Germinal center (tissue), 1 donor: ENCODE results near the gene ABHD15.

ENCODE experiments used
- DNase-seq: peaks from one replicate; pipeline ENCODE4 v3.0.0; 2012; ENCODE audit warnings: mixed read lengths, low spot score

The ABHD15 gene

DNA sequence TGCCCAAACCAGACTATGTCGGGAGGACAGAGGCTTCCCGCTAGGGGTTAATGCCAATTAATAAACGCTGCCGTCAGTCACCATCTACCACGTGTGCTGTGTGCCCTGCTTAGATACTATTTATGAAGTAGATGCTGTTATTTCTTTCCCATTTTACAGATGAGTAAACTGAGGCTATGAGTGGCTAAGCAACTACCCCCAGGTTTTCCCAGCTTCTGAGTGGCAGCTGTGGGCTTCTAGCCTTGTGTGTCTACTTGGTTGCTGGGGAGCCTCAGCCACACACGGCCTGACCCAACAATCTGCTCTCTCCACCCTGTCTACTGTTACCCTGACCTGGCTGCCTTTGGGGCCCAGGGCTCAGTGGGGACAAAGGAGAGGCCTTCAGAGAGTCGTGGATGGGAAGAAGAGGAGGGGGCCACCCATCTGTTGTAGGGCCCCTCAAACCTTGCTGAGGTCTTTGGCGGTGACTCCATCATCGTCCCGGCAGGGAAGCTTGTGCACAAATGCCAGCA lies 15.5 kb upstream of the ABHD15 start:
- no peak for DNase-seq

DNA sequence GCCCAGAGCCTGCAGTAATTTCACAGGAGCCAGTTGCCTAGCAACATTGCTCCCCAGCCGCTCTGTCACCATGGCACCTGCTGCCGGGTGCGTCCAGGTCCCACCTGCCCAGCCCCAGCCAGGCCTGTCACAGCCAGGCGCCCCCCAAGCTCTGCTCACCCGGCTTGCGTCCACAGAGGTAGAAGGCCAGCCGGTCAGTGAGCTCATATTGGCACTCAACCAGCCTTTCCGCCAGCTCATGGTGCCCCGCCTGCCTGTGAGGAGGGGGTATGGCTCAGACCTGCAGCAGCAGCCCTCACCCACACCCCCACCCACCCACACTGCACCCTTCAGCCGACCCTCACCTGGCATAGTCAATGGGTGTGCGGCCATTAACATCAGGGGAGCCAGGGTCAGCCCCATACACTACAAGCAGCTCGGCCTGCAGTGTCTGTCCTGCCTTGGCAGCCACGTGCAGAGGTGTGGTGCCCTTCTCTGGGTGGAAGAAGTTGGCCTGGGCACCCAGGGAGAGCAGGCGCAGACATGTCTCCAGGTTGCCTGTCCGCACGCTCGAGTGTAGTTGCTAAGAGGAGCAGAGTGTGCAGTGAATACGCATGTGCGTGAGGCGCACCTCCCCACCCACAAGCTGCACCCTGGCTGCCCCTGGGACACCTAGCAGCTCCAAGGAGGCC lies 14.9 kb upstream of the ABHD15 start:
- DNase-seq: no peak

DNA sequence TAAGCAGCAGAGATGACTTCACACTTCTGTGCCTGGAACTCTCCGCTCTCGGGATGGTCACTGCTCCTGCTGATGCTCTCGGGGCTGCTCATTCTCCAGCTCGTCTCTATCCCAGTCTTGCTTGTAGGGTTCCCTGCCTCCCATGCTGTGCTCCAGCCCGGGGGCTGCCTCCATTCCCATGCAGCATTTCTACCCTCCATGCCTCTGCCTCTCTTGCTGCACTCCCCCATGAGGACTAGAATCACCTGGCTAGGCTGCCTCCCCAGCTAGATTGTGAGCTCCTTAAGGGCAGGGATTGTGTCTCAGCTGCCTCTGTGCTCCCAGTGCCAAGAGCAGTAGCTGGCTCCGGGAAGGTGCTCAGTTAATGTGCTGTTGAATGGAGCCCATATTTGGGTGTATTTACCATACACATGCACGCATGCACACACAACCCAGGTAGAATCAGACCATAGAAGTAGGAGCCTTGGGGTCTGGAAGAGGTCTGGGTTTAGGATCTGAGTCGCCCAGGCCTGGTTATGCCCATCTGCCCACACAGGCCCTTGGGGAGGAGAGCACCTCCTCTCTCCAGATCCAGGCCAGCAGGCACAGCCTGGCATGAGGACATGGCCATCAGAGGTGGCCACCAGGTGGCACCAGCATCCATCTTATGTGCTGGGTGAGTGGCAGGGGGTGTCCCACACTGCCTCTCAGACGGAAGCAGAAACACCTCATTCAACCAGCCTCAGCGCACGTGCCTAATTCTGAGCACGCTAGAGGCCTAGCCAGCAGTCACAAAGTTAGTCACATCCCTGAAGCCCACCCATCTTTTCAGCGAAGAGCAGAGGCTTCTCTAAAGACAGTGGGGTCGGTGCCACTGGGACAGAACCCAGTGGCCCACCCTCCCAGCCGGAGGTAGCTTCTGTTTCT lies 13.3 kb upstream of the ABHD15 start:
- peak; percentile 90 for DNase-seq

DNA sequence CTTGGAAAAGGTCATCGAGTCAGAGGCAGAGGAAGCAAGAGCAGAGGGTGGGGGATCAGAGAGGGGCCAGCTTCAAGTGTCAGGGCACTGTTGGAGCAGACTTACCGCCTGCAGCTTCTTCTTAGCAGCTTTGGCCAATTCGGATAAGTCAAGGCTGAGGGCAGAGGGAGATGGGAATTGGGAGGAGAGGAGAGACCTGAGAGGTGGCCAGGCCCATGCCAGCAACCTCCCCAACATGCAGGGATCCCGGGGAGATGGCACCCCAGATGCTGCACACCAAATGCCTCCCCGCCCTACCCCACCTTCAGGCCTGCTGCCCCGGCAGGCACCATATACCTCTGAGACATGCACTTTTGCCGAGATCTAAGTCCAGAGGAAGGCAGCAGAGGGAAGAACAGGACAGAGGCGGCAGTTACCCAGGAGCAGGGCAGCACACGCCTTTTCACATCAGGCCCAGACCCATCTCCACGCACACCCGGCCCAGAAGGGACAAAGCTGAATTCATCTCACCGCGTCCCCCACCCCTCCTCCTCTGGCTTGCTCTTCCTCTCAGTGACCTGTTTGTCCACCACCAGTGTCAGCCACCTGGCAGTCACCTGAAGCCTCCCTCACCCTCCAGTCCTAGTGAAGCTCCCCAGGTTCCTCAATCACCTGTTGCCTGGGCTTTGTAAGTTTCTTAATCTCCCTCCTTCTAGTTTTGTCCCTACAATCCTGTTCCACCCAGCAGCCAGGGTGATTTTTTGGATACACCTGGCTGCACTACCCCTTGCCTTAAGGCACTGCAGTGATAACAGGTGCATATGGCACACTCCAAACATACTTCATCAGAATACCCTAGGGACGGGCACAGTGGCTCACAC lies 12.0 kb upstream of the ABHD15 start:
- DNase-seq: no peak

DNA sequence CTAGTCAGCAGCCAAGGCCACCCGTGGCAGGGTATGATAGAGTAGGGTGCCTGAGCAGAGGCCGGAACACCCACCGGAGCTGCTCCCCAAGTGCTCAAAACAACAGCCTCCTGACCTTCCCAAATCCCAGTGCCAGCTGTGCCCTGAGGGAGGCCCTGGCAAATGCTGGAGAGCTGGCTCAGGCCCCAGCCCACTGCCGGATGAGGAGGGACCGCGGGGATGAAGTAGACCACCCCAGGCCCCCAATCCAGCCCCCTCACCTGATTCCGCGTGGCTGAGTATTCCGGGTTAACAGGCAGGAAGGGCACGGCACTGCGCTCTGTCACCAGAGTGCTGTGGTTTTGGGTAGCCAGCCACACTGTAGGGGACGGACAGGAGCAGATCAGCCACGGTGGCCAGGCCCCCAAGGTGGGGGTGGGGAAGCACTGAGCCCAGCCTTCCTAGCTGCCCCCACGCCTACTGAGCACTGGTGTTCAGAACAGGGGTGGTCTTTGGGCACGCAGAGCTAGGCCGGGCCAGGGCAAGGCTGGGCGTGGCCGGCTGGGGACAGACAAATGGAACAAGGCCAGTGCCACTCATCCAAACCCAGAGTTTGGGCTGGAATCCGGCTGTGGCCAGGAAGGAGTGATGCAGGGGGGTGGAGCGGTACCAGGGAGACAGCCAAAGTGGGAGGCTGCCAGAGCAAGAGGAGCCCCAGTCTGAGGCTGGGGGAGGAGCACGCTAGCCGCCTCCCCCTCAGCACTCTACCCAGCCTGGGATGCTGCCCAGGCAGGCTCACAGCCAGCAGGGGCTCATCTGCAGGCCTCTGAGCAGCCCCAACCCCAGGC lies 10.8 kb upstream of the ABHD15 start:
- DNase-seq: no peak

DNA sequence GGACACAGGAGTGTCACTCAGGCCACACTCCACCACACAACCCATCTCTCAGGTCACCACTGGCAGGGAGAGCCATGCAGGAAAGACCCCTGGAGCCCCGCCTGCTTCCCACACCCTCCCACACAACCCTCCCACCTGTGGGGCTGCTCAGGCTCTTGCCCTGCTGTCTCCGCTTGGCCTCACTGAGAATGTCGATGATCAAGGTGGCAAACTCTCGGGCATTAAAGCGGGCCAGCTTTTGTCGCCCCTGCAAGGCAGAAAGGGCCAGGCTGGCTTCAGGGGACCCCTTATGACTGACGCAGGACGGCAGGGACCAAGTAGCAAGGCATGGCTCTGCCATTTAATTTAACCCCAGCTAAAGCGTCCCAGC lies 10.1 kb upstream of the ABHD15 start:
- DNase-seq: no peak

DNA sequence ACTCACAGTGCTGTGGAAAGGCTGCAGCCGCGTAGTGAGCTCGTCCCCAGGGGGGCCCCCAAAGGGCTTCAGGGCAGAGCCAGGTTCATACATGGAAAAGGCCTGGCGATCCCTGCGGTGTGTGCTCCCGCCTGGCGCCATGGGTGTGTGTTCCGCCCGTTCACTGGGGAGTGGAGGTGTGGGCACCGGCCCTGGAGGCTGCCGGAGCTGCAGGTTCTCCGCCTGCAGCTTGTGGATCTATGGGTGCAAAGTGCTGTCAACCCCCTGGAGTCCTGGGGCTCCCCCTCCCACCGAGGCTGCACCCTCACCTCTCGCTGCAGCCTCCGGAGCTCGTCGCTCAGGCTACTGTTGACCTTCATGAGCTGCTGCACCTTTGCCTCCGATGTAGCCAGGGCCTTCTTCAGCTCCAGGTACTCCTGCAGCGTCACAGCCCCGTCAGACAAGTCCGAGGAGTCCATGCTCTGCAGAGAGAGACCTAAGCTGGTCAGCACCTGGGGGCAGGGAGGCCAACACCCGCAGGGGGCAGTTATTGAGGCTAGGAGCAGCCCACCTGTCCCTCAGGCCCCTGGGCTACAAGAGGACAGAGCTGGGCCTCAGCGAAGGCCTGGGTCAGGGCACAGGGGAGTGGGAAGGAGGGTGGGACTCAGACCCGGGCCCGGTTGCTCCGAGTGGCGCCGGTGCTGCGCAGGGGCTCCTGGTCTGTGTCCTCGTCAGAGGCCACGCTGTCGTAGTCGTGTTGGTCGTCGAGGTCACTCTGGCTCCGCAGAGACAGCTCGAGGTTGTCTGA lies 9.6 kb upstream of the ABHD15 start:
- no peak for DNase-seq

DNA sequence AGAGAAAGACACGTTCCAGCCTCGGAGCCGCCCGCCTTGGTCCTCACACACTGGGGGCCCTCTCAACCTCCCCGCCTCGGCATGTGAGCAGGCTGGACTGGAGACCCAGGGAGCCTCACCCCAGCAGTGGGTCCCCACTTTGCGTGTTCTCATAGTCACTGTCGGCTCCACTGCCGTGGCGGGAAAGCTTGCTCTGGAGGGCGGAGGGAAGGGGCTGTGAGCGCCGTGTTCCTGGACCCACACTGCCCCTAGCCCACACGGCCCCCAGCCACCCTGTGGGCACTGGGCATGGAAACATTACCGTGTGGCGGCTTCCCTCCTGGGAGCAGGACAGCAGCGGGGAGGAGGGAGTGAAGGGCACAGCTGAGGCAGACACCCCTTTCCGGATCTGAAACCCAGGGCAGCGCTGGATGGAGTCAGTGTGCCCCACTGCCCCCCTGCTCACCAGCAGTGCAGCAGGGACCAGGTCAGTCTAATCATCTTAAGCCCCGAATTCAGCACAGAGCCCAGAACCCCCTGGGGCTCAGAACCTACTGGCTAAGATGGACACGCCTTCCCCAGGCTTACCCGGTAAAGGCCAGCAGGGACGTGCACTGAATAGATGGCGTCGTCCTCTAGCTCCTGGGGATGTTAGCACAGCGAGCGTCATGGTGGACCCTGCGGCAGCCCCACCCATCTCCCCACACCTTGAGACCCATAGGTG lies 8.8 kb upstream of the ABHD15 start:
- DNase-seq: no peak

DNA sequence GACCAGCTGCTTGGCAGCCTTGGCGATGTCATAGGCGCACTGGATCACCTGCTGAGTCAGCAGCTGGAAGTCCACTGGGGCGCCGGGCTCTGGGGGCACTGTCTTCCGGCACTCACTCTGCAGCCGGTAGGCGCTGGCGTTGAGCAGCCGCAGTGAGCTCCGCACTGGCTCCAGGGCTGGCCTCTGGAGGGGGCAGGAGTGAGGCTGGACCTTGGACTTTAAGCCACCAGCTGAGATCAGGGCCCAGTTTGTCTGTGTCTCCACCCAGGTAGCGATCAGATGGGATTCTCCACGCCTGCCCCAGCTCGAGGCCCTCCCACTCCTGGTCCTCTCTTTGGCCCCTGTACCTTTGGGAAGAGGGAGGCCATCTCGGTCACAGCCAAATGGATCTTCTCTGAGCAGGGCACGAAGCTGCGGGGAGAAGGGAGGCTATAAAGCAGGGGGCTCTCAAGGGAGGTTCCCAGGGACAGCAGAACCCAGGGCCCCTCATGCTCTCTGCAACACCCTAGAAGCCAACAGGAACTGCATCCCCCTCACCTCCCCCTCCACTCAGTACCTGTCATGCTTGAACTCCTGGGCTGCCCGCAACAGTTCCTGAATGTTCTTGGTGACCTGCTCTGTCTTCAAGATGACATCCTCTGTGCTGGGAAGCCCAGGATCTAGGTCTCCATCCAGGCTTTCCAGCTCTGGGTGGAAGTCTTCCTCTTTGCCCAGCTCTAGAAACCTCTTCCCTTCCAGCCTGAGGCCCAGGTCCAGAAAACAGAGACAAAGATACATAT lies 8.1 kb upstream of the ABHD15 start:
- no peak for DNase-seq

DNA sequence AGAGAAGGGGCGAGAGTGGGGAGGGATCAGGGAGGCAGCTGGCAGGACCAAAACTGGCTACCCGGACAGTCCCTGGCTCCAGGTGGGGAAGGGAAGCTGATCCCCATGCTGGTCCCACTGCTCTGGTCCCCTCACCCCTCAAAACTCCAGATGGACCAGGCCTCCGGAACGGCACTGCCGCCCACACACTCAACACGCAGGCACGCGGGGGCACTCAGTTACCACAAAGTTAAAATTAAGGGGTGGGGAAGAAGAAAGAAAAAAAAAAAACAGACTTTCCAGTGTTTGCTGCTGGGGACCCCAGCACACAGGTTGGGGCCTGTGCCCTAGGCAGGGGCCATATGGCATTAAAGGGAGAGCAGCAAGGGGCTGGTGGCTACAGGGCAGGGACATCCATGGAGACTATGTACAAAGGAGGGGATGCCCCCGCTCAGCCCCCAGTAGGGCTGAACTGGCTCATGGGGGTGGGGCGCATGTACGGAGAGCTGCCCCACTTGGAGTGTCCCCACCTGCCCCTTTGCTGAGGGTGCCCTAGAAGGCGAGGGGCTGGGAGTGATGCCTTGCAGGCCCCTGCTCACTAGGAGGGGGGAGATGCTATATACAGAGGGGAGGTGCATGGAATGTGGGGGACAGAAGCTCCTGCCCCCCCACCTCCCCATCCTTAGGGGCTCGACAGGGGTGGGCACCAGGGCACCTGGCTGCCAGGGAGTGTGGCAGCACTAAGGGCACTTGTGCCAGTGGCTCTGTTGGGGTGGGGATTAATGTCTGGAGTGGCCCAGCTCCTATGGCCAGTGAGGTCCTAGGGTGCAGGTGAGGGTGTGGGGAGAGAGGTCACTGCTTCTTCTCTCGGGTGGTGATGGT lies 7.3 kb upstream of the ABHD15 start:
- DNase-seq: no peak

DNA sequence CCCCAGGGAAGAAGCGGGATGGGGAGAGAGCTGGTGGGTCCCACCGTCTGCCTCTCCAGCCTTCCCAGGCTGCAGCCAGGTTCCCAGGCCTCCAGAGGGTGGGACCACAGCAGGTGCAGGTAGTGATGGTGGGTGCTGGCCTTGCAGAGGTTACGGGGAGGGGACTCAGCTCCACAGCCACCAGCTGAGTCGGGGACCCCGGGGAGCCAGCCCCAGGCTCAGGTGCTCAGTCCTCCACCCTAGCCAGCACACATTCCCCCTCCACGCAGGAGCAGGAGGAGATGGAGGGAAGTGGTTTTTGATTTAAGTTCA lies 6.7 kb upstream of the ABHD15 start:
- no peak for DNase-seq

DNA sequence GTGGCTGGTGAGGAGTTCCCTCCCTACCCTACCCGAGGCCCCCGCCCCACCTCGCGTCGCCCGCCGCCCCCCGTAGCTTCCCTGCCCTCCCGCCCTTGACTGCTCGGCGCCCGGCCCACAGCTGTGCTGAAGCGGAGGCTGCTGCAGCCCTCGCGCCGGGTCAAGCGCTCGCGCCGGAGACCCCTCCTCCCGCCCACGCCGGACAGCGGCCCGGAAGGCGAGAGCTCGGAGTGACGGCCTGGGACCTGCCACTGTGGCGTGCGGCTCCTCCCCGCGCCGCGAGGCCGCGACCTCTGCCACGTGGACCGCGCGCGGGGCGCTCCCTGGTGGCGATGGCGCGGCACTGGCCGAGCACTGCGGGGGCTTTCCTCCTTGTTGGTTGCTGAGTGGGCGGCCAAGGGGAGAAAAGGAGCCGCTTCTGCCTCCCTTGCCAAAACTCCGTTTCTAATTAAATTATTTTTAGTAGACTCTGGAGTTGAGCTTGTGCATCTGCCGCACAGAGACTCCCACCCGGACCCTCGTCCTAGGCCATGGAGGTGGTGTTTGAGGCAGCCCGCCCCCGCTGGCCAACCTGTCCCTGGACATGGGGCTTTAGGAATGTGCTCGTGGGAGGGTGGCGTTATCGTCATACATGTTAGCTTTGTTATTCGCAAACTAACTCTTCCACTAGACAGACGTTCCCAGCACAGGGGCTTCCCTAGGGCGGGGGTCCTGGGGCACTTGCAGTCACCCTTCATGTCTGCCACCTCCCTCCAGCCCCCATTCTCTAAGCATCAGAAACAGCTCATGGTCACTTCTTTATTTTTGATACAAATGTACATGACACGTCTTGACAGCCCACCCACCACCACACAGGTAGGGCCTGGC lies 6.1 kb upstream of the ABHD15 start:
- peak; percentile 65 for DNase-seq

DNA sequence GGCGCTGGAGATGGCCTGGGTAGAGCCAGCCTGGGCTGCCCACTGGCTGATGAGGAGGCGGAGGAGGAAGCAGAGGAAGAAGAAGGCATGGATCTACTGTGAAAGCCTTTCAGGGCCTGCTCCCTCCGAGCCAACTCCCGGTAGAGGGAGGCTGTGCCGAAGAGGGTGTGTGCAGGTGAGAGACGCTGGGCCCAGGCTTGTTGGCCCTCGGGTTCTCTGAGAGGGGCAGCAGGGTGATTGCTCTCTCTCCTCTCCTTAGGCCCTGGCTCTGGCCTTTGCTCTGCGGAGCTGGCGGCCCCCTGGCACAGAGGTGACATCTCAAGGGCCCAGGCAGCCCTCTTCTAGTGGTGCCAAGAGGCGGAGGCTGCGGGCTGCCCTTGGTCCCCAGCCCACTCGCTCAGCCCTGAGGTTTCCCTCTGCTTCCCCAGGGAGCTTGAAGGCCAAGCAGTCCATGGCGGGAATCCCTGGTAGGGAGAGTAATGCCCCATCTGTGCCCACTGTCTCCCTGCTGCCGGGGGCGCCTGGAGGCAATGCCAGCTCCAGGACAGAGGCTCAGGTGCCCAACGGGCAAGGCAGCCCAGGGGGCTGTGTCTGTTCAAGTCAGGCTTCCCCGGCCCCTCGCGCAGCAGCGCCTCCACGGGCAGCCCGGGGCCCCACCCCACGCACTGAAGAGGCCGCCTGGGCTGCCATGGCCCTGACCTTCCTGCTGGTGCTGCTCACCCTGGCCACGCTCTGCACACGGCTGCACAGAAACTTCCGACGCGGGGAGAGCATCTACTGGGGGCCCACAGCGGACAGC lies 5.2 kb upstream of the ABHD15 start:
- no peak for DNase-seq

DNA sequence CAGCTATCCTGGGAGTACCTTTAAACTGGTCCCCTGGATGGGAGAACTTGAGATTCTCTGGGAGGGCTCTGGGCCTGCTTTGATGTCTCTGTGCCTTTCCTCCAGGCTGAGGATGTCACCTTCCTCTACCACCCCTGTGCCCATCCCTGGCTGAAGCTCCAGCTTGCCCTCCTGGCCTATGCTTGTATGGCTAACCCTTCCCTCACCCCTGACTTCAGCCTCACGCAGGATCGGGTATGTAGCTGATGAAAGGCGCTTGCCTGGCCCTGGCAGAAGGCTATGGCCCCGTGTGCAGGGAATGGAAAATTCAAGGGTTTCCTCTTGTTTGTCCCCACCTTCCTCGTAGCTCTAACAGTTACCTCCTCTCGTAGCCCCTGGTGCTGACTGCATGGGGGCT lies 4.6 kb upstream of the ABHD15 start:
- DNase-seq: no peak

DNA sequence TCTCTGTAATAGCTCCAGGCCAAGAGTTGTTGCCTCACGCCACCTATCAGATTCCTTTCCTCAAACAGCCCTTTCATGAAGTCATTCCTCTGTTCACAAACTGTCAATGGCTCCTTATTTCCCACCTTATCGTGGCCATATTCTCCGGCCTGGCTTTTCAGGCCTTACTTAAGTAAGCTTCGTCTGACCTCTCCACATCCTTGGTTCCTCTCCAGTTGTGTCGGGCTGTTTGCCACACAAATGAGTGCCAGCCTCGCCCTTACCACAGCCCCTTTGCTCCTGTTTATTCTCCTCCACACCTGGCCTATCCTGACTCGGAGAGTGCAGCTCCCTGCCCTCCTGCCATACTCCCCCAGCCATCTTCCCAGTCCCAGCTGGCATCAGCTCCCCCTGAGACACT lies 3.7 kb upstream of the ABHD15 start:
- DNase-seq: no peak

DNA sequence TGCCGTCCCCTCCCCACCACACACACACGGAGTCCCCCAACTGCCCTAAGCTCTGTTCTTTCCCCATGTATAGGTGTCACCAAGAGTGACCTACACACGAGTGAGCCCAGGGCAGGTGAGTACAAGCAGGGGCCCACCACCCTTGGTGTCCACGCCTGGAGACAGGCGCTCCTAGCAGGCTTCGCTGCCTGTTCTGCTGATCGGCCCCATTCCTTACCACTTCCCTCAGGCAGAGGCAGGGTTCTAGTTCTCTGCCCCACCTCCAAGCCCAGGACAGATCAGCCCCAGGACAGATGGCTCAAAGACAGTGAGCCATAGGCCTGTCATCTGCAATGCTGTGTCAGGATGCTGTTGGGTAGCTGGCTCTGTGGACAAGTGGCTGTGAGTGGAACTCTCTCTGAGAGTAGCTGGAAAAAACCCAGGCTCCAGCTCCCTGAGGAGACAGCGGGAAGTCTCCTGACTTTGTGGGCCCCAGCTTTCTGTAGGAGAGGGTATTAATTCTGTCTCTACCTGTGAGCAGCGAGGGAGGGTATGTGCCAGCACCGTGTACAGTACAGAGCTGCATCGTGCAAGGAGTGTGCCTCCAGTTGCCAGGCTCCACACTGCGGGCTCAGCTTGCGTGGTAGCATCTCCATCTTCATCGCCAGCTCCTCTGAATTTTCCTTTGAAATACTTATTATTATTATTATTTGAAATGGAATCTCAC lies 2.6 kb upstream of the ABHD15 start:
- no peak for DNase-seq
